COLO668 (cell line): Measurements from ENCODE around the gene CMTM2.
"Not testable (repeated sequence)": the region's sequence is repeated elsewhere in the genome, so short reads cannot be mapped to it uniquely, and the experiment has no call there.

Experiments used
- DNase-seq: peaks from one replicate; lab custom pipeline; 2025; ENCODE audit not compliant: unreplicated experiment; lab: John Stamatoyannopoulos, UW

CMTM2 gene

GRCh38 chr16:66605177-66605978, 26.1 kb downstream of the CMTM2 start:
- peak; percentile 26 for DNase-seq

GRCh38 chr16:66605979-66606751, 26.9 kb downstream of the CMTM2 start:
- no peak for DNase-seq

- DNase-seq: peak; percentile 81
Observed at GRCh38 chr16:66608241-66609138, 29.2 kb downstream of the CMTM2 start.

GRCh38 chr16:66609139-66609510, 29.9 kb downstream of the CMTM2 start:
- no peak for DNase-seq

GRCh38 chr16:66610111-66610820, 31.0 kb downstream of the CMTM2 start:
- DNase-seq: no peak

- not testable (repeated sequence) for DNase-seq
Observed at GRCh38 chr16:66611911-66612310, 32.6 kb downstream of the CMTM2 start.

- DNase-seq: no peak
Observed at GRCh38 chr16:66612422-66612821, 33.2 kb downstream of the CMTM2 start.

- no peak for DNase-seq
Observed at GRCh38 chr16:66614161-66614802, 35.0 kb downstream of the CMTM2 start.

- DNase-seq: no peak
Observed at GRCh38 chr16:66616169-66616568, 36.9 kb downstream of the CMTM2 start.

- DNase-seq: no peak
Observed at GRCh38 chr16:66616592-66616991, 37.3 kb downstream of the CMTM2 start.

GRCh38 chr16:66617010-66617434, 37.8 kb downstream of the CMTM2 start:
- no peak for DNase-seq

- DNase-seq: no peak
Observed at GRCh38 chr16:66617728-66618127, 38.5 kb downstream of the CMTM2 start.

GRCh38 chr16:66618588-66619375, 39.5 kb downstream of the CMTM2 start:
- no peak for DNase-seq

- no peak for DNase-seq
Observed at GRCh38 chr16:66619534-66620428, 40.5 kb downstream of the CMTM2 start.

- no peak for DNase-seq
Observed at GRCh38 chr16:66620429-66620795, 41.1 kb downstream of the CMTM2 start.

GRCh38 chr16:66621973-66622372, 42.7 kb downstream of the CMTM2 start:
- DNase-seq: no peak

GRCh38 chr16:66622863-66623262, 43.6 kb downstream of the CMTM2 start:
- DNase-seq: no peak

GRCh38 chr16:66623755-66624154, 44.5 kb downstream of the CMTM2 start:
- no peak for DNase-seq
